GM21737 (cell line): ENCODE measurements around the gene PPP1R12C.
"Not testable (repeated sequence)": the region's sequence is repeated elsewhere in the genome, so short reads cannot be mapped to it uniquely, and the experiment has no call there.

Experiments used
- ATAC-seq: cut with Tn5 transposase; IDR thresholded peaks from one replicate; pipeline ENCODE4 v1.9.1; 2021; ENCODE audit warnings: mild to moderate bottlenecking, moderate library complexity; ENCODE audit not compliant: unreplicated experiment

PPP1R12C gene

DNA sequence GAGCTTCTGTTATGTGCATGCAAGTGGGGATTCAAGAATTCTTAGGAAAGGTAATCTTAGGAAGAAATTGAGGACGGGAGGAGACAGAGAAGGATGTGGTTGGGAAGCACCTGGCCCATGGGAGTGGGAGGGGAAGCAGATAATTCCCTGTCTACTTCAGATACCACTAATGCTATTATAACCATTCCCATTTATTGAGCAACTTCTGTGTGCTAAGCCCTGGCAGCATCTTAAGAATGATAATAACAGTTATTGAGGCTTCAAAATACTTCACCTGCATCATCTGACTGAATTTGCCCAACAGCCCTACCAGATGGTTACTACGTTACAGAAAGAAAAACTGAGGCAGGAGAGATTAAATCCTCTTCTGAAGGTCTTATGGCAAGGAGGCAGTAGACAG is 40.3 kb downstream of the PPP1R12C start:
- ATAC-seq: no peak

DNA sequence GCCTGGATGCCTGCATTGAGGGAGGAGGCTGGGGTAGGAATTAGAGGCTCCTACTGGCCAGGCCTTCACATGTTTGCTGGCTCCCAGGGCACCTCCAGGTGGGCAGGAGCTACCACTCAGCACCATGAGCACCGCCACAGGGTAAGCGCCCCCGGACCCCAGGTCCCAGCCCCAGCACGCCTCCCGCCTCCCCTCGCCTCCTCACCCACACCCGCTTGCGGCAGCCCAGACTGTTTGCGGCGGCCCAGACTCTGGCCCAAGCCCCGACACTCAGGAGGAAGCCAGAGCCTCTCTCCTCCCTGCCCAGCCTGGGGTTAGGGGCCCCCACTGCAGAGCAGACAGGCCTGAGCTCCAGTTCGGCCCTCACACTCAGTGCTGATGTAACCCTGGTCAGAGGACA is 41.1 kb downstream of the PPP1R12C start:
- no peak for ATAC-seq

DNA sequence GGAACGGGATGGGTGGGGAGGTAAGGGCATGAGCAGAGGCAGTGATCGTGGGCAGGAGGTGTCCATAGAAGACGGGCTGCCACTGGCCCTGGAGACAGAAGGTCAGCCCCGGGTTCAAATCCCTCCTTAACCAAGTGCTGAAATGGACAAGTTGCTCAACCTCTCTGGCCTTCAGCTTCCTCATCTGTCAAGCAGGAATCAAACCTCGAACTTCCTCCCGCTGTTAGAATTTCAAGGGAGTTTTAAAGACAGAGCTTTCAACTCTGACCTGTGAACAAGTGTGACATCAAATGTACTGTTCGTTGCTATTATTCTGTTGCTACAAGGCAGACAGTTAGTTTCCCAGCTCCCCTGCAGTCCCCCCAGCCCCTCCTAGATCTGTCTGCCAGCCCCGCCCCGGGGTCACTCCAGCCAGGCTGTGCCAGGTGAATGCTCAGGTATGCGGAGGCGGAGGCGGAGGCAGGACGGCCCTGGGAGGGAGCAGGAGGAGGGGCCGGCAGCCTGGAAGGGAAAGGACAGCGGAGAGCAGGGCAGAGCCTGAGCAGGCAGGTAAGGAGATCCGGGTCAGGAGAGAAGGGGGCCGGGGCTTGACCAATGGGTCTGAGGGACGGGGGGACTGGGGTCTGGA is 42.0 kb downstream of the PPP1R12C start, which contains the start of gene EPS8L1:
TSS of gene EPS8L1 (plus strand) at position 499 of the 628 bp plus-strand sequence. CDS start 576 bp downstream, outside the sequence.
- no peak for ATAC-seq

DNA sequence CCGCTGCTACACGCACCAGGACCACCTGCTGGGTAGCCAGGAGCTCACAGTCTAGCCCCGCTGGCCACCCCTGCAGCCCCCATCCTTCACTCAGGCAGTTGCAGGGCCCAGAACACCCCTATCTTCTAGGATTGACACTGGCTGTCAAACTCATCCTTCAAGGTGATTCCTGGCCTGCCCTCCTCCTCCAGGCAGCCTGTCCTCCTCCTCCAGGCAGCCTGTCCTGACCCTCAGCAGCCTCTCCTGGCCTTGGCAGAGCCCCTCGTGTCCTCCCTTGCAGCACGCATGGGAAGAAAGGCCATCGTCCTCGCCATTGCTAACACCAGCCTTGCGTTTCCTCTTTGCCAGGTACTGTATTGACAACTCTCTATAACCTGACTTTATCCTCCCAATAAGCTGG is 45.5 kb downstream of the PPP1R12C start:
- ATAC-seq: no peak

DNA sequence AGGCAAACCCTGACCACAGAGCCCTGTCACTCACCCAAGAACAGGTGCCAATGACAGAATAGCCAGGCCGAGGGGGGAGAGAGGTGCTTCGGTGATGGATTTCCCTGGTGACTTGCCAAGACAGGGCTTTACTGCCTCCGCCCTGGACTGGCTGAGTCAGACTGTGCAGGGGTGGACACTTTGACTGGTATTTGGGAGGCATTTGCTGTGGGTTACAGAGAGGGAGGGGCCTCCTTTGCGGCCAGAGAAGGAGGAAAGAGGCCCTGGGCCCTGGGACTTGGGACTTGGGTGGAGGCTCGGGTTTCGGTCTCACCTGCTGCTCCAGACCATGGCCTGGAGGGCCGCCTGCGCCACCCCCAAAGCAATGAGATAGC is 46.3 kb downstream of the PPP1R12C start:
- ATAC-seq: no peak

DNA sequence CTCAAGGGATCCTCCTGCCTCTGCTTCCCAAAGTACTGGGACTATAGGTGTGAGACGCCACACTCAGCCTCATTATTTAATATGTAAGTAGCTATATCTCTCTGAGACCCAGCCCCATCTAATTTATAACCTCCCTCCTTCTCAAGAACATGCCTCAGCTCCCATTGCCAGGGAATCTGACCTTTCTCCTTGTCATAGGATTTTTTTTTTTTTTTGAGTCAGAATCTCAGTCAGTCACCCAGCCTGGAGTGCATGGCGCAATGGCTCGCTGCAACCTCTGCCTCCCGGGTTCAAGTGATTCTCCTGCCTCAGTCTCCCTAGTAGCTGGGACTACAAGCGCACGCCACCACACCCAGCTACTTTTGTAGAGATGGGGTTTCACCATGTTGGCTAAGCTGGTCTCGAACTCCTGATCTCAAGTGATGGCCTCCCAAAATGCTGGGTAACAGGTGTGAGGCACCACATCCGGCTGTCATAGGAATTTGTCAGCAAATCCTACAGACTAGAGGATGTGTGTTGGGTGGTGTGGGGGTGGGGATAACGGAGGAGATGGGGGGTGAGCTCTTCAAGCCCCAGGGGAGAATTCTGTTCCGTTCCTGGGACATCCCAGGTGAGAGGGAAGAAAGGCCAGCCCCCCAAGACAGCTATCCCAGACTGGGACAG is 46.8 kb downstream of the PPP1R12C start:
- ATAC-seq: no peak

DNA sequence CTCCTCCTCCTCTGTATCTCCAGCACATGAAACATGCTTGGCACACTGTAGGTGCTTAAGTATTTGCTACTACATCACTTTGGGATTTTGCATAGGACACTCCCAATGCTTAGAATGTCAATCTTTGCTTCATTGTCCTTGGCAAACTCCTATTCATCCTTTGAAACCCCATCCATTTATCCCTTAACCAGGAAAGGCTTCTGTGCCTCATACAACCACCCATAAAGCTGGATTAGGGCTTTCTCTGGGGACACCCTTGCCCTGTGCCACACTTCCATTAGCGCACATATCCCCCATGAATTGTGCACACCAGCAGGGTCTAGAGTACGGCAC is 47.6 kb downstream of the PPP1R12C start:
- ATAC-seq: no peak

DNA sequence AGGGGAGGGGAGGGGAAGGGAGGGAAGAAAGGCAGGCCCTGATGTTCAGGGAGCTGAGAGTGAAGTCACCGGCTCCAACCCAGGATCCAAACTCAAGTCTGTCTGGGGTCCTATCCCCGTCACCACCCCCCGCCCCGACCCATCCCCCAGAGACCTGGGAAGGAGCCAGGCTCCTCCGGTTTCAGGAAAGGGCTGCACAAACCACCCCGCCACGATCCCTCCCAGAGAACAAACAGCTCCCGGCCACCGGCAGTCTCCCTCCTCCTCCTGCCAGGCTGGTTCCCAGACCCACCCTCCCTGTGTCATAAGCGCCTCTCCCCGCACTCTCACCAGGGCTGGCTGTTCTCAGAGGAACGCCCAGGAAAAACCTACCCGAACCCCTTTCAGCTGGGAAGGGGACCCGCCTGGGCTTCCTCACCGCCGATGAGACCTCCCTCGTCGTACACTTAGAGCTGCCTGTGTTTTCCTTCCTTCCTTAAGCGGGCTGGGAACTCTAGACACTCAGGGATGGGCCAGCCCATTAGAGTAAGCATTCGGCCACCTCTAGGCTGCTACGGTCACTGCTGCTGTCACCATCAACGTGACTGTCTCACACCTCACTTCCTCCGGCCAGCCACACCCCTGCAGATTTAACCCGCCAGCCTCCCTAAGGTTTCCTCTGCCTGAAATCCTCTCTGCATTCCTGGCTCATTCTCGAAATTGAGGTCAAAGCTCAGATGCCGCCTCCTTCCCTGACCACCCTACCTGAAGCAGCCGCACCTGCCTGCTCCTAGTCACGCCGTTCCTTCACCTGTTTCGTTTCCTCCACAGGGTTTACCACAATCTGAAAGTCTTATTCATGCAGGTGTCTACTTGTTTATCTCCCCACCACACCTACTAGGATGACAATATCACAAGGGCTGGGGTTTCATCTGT is 48.2 kb downstream of the PPP1R12C start:
- no peak for ATAC-seq

DNA sequence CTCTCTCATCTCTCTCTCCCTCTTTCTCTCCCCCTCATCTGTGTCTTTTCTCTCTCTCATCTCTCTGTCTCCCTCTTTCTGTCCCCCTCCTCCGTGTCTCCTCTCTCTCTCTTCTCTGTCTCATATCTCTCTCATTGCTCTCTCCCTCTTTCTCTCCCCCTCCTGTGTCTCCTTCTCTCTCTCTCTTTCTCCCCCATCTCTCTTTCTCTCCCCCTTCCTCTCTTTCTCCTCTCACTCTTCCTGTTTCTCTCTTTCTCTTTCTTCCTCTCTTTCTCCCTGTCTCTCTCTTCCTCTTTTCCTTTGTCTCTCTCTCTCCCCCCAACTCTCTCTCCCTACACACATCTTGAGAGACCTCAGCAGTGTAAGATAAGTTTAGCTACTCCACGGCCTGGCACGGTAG is 49.6 kb downstream of the PPP1R12C start:
- no peak for ATAC-seq

DNA sequence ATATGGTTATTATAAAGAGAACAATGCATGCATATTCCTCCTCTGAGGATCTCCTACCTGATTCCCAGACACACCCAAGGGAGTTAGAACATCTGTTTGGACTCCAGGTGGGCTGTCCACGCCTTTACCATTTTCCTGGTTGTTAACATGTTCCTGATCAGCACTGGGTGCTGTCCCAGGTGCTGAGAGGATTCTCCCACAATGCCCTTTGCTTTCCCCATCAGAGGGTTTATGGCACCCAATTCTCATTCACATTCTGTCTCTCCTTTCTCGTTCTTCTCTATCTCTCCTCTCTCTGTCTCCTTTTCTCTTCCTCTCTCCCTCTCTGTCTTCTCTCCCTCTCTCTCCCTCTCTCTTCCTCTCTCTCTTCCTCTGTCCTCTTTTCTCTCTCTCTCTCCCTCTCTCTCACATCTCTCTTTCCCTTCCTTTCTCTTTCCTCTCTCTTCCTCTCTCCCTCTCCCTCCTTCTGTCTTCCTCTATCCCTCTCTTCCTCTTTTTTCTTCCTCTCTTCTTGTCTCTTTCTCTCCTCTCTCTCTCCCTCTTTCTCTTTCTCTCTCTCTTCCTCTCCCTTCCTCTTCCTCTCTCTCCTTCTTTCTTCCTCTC is 51.2 kb downstream of the PPP1R12C start:
- ATAC-seq: no peak

DNA sequence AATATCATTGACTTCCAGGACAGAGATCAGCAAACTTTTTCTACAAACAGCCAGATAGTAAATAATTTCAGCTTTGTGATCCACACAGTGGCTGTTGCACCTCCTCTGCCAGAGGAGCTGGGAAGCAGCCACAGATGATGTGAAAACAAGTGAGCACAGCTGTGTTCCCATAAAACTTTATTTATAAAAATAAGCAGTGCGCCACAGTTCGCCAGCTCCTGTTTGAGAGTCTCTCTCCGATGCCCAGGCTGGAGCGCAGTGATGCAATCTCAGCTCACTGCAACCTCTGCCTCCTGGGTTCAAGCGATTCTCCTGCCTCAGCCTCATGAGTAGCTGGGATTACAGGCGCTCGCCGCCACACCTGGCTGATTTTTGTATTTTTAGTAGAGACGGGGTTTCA is 51.9 kb downstream of the PPP1R12C start:
- not testable (repeated sequence) for ATAC-seq

DNA sequence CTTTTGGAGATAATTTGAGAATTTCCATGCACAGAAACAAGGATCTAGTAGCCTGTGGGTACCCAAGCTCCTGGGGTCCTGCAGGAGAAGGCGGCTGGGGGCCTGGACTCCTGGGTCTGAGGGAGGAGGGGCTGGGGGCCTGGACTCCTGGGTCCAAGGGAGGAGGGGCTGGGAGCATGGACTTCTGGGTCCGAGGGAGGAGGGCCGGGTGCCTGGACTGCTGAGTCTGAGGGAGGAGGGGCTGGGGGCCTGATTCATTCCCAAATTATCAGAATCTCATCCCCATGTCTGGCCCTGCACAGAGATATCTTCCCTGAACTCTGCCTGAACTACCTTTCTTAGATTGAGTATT is 54.0 kb downstream of the PPP1R12C start:
- no peak for ATAC-seq

DNA sequence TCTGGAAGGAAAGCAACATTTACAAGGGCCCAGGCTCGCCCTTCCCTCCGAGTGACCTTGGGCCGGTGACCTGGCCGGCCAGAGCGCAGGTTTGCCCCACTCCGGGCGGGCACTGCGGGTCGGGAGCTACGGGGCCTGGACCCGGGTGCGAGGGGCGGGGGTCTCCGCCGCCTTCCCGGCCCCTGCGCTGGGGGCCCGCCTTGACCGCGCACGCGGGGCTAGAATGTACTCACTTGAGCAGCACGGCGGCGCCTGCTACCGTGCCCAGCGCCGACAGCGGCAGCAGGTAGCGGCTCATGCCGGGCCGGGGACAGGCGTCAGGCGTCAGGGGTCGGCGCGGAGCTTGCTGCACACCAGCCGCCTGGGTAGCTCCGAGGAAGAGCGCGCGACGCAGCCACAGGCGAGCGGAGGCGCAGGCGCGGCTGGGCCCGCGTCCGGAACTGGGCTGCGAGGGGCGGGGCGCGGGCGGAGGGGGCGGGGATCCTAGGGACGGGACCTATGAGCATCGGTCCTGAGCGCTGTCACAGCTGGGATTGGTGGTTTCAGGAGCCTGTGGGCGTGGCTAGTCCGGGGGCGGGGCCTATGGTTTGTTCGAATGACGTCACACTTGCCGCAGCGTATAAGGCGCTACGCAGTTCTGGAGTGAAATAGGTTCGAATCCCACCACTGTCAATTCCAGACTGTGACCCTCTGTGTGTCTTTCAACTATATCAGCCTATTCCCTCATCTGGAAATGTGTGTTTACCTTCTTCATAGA is 54.5 kb downstream of the PPP1R12C start, which contains the start of gene RDH13:
TSS of gene RDH13 (minus strand) at position 414 of the 757 bp plus-strand sequence. CDS start at position 298, 116 bp downstream.
- peak; percentile 91 for ATAC-seq

DNA sequence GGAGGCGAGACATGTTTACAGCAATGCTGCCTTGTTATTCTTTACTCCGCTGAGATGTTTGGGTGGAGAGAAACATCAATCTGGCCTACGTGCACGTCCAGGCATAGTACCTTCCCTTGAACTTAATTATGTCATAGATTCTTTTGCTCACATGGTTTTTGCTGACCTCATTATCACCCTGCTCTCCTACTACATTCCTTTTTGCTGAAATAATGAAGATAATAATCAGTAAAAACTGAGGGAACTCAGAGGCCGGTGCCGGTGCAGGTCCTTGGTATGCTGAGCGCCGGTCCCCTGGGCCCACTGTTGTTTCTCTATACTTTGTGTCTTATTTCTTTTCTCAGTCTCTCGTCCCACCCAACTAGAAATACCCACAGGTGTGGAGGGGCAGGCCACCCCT is 57.1 kb downstream of the PPP1R12C start:
- not testable (repeated sequence) for ATAC-seq

DNA sequence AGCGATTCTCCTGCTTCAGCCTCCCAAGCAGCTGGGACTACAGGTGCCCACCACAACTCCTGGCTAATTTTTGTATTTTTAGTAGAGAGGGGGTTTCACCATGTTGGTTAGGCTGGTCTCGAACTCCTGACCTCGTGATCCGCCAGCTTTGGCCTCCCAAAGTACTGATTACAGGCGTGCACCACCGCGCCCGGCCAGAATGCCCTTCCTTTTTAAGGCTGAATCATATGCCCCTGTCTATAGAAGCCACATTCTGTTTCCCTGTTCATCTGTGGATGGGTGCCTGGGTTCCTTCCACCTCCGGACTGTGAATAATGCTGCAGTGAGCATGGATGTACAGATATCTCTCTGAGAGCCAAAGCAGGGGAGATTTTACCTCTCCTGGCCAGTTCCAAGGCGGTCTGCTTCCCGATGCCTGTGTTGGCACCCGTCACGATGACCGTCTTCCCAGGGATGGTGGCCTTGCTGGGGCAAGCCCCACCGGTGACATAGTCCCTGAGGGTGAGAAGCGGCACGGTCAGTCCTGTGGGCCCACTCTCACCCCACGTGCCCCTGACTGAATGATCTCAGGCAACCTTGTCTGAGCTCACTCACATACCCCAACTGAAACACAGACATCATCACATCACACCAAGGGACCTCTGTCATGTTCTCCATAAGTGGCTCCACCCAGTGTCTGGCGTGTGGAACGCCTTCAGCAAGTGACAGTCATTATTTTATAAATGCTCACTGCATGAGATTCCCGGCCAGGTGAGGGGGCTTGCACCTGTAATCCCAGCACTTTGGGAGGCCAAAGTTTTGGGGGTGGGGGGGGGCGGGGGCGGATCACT is 58.4 kb downstream of the PPP1R12C start:
- no peak for ATAC-seq

DNA sequence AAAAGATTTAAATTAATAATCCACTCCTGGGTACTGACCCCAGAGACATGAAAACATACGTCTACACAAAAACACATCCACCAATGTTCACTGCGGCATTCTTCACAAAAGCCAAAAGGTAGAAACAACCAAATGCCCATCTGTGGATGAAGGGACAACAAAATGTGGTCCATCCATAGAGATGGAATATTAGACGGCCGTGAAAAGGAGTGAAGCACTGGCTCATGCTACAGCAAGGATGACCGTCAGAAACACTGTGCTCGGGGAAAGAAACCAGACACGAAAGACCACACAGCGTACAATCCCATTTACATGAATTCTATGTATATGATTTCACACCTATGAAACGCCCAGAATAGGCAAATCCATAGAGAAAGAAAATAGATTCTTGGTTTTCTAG is 60.6 kb downstream of the PPP1R12C start:
- no peak for ATAC-seq

DNA sequence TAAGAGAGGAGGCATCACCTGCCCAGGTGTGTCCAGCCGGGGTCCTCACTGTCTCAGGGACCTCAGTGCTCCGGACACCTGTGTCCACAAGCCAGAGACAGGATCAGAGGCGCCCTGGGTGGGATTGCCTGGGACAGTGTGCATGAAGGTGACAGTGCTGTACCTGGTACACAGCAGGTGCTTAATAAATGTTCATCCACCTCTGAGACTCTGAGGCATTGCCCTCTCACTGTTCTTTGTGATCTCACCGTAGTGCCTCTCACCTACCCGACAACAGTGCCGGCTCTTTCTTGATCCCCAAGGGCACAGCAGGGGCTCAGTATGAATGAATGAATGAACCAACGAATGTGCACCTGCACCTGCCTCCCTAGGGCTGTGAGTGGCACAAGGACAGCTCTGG is 63.7 kb downstream of the PPP1R12C start:
- ATAC-seq: no peak

DNA sequence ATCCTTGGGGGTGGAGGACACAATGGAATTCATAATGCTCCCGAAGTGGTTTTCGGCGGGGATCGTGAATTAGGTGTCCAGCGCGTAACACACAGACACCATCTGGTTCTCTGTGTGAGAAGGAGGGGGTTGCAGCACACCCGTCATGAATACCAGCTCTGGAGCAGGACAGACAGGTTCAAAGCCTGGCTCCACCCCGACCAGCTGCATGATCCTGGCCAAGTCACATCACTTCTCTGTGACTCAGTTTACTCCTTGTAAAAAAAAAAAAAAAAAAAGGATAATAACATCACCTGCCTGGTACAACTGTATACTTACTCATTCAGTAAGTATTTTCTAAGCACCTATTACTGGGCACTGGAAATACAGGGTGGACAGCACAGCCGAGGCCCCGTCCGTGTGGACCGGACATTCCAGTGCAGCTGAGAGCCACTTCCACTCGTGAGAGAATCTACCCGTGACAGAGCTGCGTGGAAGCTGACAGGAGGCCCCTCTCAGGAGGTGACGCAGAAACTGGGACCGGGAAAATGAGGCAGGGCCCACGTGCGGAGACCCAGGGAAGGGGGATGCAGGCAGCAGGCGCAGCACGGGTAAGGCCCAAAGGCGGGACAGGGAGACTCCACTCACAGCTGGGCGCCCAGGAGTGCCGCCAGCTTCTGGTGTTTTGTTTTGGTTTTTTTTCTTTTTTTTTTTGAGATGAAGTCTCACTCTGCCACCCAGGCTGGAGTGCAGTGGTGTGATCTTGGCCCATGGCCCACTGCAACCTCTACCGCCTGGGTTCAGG is 66.5 kb downstream of the PPP1R12C start:
- no peak for ATAC-seq

DNA sequence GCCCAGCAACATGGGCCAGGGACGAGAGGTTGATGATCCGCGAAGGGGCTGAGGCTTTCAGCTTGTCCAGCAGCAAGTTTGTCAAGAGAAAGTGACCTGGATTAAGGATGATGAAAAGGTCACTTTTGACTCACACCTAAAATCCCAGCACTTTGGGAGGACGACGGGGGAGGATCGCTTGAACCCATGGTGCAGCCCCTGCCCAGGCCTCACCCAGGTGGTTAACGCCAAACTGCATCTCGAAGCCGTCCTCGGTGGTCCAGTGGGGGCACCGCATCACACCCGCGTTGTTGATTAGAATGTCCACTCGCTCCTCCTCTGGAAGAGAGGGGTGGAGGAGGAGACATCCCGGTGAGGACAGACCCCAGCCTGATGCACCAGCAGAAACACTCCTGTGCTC is 69.0 kb downstream of the PPP1R12C start:
- ATAC-seq: no peak
